Measurements from ENCODE around the gene SLC4A4.

SLC4A4 gene

GRCh38 chr4:71333960-71334359 is 4.9 kb upstream of the SLC4A4 start:
- Histone ChIP-seq H3K27ac (ENCODE audit: poor library complexity, severe bottlenecking) (peak overlapping the region; percentile 14), H3K36me3 (ENCODE audit: low read depth) (no peaks in the 10 kb centered on the region), H3K4me1 (ENCODE audit: insufficient read depth, poor library complexity, severe bottlenecking) (no peaks in the 10 kb centered on the region), H3K27me3 (ENCODE audit: insufficient read depth, poor library complexity, severe bottlenecking) (no peaks in the 10 kb centered on the region), H3K9me3 (ENCODE audit: severe bottlenecking) (no peaks in the 10 kb centered on the region), H3K4me3 (ENCODE audit: severe bottlenecking) (no peak overlapping the region)
- TF ChIP-seq, protein P1, sequence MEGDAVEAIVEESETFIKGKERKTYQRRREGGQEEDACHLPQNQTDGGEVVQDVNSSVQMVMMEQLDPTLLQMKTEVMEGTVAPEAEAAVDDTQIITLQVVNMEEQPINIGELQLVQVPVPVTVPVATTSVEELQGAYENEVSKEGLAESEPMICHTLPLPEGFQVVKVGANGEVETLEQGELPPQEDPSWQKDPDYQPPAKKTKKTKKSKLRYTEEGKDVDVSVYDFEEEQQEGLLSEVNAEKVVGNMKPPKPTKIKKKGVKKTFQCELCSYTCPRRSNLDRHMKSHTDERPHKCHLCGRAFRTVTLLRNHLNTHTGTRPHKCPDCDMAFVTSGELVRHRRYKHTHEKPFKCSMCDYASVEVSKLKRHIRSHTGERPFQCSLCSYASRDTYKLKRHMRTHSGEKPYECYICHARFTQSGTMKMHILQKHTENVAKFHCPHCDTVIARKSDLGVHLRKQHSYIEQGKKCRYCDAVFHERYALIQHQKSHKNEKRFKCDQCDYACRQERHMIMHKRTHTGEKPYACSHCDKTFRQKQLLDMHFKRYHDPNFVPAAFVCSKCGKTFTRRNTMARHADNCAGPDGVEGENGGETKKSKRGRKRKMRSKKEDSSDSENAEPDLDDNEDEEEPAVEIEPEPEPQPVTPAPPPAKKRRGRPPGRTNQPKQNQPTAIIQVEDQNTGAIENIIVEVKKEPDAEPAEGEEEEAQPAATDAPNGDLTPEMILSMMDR (IDR thresholded peaks at IDR 0.05; ENCODE audit: poor library complexity, severe bottlenecking) = no peak
- ATAC-seq (ENCODE audit: low read depth) = no peak
- DNase-seq (ENCODE audit: low spot score) = no peak

GRCh38 chr4:71334465-71334882 is 4.3 kb upstream of the SLC4A4 start:
- TF ChIP-seq, protein P1 (IDR thresholded peaks at IDR 0.05; ENCODE audit: poor library complexity, severe bottlenecking) = no peak
- Histone ChIP-seq H3K27ac (ENCODE audit: poor library complexity, severe bottlenecking) (peak overlapping the region; percentile 29), H3K9me3 (ENCODE audit: severe bottlenecking) (no peaks in the 10 kb centered on the region), H3K4me1 (ENCODE audit: insufficient read depth, poor library complexity, severe bottlenecking) (no peaks in the 10 kb centered on the region), H3K4me3 (ENCODE audit: severe bottlenecking) (no peak overlapping the region), H3K27me3 (ENCODE audit: insufficient read depth, poor library complexity, severe bottlenecking) (no peaks in the 10 kb centered on the region), H3K36me3 (ENCODE audit: low read depth) (no peaks in the 10 kb centered on the region)
- DNase-seq (ENCODE audit: low spot score) (peak; percentile 58), ATAC-seq (ENCODE audit: low read depth) (peak; percentile 81)

DNA sequence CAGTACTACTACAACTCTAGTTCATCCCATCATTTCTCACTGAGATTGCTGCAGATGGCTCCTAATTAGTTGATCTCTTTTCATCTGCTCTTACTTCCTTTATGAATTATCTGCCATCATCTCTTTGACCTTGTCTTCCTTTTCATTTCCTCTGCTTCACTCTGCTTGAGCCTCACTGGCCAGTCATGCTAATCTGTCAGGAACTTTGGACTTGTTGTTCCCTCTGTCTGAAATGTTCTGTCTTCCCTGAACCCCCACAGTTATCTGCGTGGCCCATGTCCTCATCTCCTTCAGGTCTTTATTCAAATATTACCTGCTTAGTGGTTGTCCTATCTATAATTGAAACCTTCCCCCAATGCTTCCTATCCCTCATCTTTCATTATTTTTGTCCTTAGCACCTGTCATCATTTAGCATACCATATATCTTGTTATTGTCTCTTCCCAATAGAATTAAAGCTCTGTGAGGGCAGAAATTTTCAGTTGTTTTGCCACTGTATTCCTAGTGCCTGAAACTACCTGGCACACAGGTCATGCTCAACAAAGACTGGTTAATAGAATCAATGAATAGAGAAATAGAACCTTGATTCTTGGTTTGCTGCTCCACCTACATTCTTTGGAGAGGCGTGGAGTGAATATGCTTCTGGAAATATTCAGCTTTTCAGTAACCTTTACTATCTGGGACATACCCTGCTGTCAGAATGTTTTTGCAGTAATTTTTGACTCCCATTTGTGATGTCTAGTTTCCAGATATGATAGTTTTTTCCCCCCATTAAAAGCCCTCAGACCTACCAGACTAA is 5.0 kb downstream of the SLC4A4 start:
- H3K9me3 ChIP-seq (ENCODE audit: severe bottlenecking) = no peaks in the 10 kb centered on the region
- no peak for DNase-seq (ENCODE audit: low spot score)
- H3K4me3 ChIP-seq (ENCODE audit: severe bottlenecking) = no peak overlapping the region
- H3K36me3 ChIP-seq (ENCODE audit: low read depth) = no peaks in the 10 kb centered on the region
- no peak for ATAC-seq (ENCODE audit: low read depth)
- no peak overlapping the region for H3K27ac ChIP-seq (ENCODE audit: poor library complexity, severe bottlenecking)
- H3K4me1 ChIP-seq (ENCODE audit: insufficient read depth, poor library complexity, severe bottlenecking) = no peaks in the 10 kb centered on the region
- no peaks in the 10 kb centered on the region for H3K27me3 ChIP-seq (ENCODE audit: insufficient read depth, poor library complexity, severe bottlenecking)
- TF ChIP-seq, protein P1 (IDR thresholded peaks at IDR 0.05; ENCODE audit: poor library complexity, severe bottlenecking) = no peak

DNA sequence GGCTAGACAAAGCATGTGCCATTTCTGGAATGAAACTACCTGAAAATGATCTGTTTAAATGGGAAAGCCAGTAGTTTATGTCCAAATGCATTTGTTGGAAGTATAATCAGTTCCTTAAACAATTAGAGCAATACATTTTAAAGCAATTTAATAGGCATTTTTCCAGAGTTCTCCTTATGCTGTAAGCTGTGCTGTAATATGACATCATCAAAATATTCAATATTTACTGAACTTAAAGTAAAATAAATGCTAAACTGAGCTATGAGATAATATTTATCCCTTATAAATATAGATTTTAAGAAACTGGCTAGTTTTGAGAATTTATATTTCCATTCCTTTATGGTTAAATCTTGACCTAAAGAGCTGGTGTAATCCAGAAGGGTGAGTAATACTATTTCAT is 7.9 kb downstream of the SLC4A4 start:
- TF ChIP-seq, protein P1 (IDR thresholded peaks at IDR 0.05; ENCODE audit: poor library complexity, severe bottlenecking) = no peak

GRCh38 chr4:71348586-71348985 is 9.8 kb downstream of the SLC4A4 start:
- TF ChIP-seq, protein P1 (IDR thresholded peaks at IDR 0.05; ENCODE audit: poor library complexity, severe bottlenecking) = no peak
- DNase-seq (ENCODE audit: low spot score) = no peak
- H3K4me3 ChIP-seq (ENCODE audit: severe bottlenecking) = no peak overlapping the region
- H3K9me3 ChIP-seq (ENCODE audit: severe bottlenecking) = no peaks in the 10 kb centered on the region
- H3K4me1 ChIP-seq (ENCODE audit: insufficient read depth, poor library complexity, severe bottlenecking) = no peaks in the 10 kb centered on the region
- H3K27ac ChIP-seq (ENCODE audit: poor library complexity, severe bottlenecking) = no peak overlapping the region
- ATAC-seq (ENCODE audit: low read depth) = no peak
- no peaks in the 10 kb centered on the region for H3K27me3 ChIP-seq (ENCODE audit: insufficient read depth, poor library complexity, severe bottlenecking)
- H3K36me3 ChIP-seq (ENCODE audit: low read depth) = no peaks in the 10 kb centered on the region

More for the DNA sequence above, 7.9 kb downstream of the SLC4A4 start:
- Histone ChIP-seq H3K27me3 (ENCODE audit: insufficient read depth, poor library complexity, severe bottlenecking) (no peaks in the 10 kb centered on the region), H3K27ac (ENCODE audit: poor library complexity, severe bottlenecking) (no peak overlapping the region), H3K9me3 (ENCODE audit: severe bottlenecking) (no peaks in the 10 kb centered on the region), H3K36me3 (ENCODE audit: low read depth) (no peaks in the 10 kb centered on the region), H3K4me3 (ENCODE audit: severe bottlenecking) (no peak overlapping the region), H3K4me1 (ENCODE audit: insufficient read depth, poor library complexity, severe bottlenecking) (no peaks in the 10 kb centered on the region)
- ATAC-seq (ENCODE audit: low read depth) = no peak
- no peak for DNase-seq (ENCODE audit: low spot score)
